HCT116 (cell line): ENCODE results near the gene AOC2.

Source experiments
- EZH2phosphoT487 ChIP-seq: fragments of 200-600 bp; IDR thresholded peaks from 2 replicates; pipeline ENCODE4 v1.6.1; 2018; ENCODE audit warnings: antibody characterized with exemption, borderline replicate concordance
- TCF7L2 ChIP-seq: IDR thresholded peaks from 2 replicates; pipeline ENCODE4 v1.7.0; 2011; ENCODE audit warnings: borderline replicate concordance, inconsistent platforms; ENCODE audit not compliant: insufficient read depth, insufficient read length; ENCODE audit errors: extremely low read depth

GRCh38 chr17:42891539-42892152 lies 47.3 kb downstream of the AOC2 start:
- TF ChIP-seq EZH2phosphoT487, result no peak
- TF ChIP-seq TCF7L2, result no peak
